Measurements from ENCODE around the gene HMG20A.

DNA sequence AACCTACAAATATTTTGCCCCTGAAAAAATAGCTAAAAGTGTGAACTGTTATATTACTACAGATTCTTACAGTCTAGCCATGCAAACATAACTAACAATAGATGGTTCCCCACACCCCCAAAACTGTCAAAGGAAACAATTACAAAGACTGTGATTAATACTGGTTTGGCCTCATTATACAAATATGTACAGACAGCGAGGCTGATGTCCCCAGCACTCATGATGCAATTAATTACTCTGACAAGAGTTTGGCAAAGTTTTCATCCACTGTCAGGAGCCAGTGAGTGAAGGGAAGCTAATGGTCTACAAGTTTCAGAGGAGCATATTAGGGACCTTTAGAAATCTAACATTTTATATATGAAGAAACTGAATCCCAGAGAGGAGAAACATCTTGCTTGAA lies 61.0 kb downstream of the HMG20A start:
- TF ChIP-seq POLR2AphosphoS5 (IDR thresholded peaks at IDR 0.05), result no peak
- TF ChIP-seq, protein P1, sequence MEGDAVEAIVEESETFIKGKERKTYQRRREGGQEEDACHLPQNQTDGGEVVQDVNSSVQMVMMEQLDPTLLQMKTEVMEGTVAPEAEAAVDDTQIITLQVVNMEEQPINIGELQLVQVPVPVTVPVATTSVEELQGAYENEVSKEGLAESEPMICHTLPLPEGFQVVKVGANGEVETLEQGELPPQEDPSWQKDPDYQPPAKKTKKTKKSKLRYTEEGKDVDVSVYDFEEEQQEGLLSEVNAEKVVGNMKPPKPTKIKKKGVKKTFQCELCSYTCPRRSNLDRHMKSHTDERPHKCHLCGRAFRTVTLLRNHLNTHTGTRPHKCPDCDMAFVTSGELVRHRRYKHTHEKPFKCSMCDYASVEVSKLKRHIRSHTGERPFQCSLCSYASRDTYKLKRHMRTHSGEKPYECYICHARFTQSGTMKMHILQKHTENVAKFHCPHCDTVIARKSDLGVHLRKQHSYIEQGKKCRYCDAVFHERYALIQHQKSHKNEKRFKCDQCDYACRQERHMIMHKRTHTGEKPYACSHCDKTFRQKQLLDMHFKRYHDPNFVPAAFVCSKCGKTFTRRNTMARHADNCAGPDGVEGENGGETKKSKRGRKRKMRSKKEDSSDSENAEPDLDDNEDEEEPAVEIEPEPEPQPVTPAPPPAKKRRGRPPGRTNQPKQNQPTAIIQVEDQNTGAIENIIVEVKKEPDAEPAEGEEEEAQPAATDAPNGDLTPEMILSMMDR (IDR thresholded peaks at IDR 0.05), result no peak
